HG03439 (cell line): ENCODE results near the gene HSPA1A.
A peak's percentile ranks its signal among the peaks of the same experiment; 100 is the strongest.
"Not testable (repeated sequence)": the region's sequence is repeated elsewhere in the genome, so short reads cannot be mapped to it uniquely, and the experiment has no call there.

Experiments
- ATAC-seq: cut with Tn5 transposase; IDR thresholded peaks from one replicate; pipeline ENCODE4 v1.9.1; 2021; ENCODE audit warnings: mild to moderate bottlenecking, moderate library complexity; ENCODE audit not compliant: unreplicated experiment

HSPA1A gene

GRCh38 chr6:31806470-31807272, 8.7 kb upstream of the HSPA1A start, which contains the start of gene LSM2:
TSS of gene LSM2 (minus strand) at chr6:31806966. CDS start at chr6:31806757, 209 bp downstream.
- peak; percentile 89 for ATAC-seq

GRCh38 chr6:31808599-31808998, 6.7 kb upstream of the HSPA1A start:
- not testable (repeated sequence) for ATAC-seq

DNA sequence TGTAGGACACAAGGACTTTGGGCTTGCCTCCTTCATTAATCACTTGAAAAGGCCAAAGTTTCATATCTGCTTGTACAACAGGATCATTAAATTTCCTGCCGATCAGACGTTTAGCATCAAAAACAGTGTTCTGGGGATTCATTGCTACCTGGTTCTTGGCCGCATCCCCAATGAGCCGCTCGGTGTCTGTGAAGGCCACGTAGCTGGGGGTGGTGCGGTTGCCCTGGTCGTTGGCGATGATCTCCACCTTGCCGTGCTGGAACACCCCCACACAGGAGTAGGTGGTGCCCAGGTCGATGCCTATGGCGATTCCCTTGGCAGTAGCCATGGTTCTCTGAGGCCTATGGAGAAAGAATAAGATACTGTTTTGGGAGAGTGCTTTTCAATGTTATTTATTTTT, 3.7 kb upstream of the HSPA1A start:
- ATAC-seq: no peak

DNA sequence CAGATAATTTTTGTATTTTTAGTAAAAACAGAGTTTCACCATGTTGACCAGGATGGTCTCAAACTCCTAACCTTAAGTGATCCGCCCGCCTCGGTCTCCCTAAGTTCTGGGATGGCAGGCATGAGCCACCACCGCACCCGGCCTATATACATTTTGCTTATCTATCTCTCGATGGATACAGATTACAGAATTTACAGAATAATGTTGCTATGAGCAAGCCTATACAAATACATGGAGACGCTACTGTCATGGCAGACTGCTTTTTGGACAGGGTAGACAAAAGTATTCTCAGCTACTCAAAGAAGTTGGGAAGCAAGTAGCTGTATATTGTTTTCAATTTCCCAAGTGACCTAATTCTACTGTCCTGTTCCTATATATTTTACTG, 1.9 kb upstream of the HSPA1A start:
- ATAC-seq: no peak

- no peak for ATAC-seq
Measured at GRCh38 chr6:31814677-31815024, 692 bp upstream of the HSPA1A start.

GRCh38 chr6:31817133-31817928, 2.0 kb downstream of the HSPA1A start:
- not testable (repeated sequence) for ATAC-seq

- not testable (repeated sequence) for ATAC-seq
Measured at GRCh38 chr6:31817929-31818511, 2.7 kb downstream of the HSPA1A start.

- ATAC-seq: no peak
Measured at GRCh38 chr6:31819871-31820299, 4.5 kb downstream of the HSPA1A start.

- ATAC-seq: not testable (repeated sequence)
Measured at GRCh38 chr6:31820399-31820798, 5.1 kb downstream of the HSPA1A start.

DNA sequence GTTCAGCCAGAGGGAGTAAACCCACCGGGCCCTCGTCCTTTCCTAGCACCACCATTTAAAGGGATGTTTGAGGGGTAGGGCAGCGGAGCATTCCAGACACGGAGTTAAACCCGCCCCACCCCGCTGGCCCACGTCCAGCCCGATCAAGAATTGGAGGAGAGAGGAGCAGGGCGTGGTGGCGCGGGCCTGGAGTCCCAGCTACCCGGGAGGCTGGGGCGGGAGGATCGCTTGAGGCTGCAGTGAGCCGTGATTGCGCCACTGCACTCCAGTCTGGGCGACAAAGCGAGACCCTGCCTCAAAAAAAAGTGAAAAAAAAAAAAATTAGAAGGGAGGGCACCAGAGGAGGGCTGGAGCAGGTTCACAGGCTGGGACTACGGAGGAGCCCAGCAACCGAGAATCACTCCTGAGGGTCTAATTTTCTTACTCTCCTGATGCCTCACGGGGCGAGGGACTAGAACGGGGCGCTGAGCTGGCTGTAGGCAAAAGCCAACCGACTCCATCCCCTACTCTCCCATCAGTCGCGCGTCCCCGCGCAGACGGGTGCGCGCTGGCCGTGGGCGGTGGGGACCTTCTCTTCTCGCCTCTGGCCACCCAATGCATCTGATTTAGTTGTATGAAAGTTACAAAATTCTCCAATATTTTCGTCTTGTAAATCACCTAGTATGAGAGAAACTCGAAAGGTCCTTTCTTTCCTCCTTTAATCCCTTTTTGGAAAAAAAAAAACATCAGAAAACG, 6.1 kb downstream of the HSPA1A start:
- ATAC-seq: peak; percentile 40

- peak; percentile 40 for ATAC-seq
Measured at GRCh38 chr6:31822036-31822821, 6.9 kb downstream of the HSPA1A start.

GRCh38 chr6:31823592-31824196, 8.4 kb downstream of the HSPA1A start:
- ATAC-seq: not testable (repeated sequence)

GRCh38 chr6:31825553-31825952, 10.2 kb downstream of the HSPA1A start:
- ATAC-seq: no peak

DNA sequence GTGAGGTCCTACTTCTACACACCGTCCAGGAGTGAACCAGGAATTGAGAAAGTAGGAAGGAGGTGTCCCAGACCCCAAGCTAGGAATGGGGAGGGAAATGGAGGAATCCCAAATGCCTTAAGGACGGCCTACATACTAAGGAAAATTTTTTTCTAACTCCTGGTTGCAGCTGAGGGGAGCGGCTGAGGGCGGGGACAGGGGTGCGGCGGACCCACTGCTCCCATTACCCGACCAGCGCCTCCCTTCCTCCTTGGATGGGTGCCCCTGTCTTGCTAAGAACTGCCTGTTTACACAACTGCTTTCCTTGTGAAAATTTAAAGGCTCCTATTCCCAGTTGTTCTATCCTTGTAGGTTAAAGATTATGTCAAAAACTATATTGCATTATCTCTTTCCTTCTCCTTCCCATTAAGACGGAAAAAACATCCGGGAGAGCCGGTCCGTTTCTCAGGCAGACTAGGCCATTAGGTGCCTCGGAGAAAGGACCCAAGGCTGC, 11.5 kb downstream of the HSPA1A start:
- ATAC-seq: no peak

GRCh38 chr6:31827286-31828079, 12.1 kb downstream of the HSPA1A start, which contains the start of gene HSPA1B:
TSS of gene HSPA1B (plus strand) at chr6:31827738. CDS start at chr6:31827951, 213 bp downstream.
- peak; percentile 60 for ATAC-seq

DNA sequence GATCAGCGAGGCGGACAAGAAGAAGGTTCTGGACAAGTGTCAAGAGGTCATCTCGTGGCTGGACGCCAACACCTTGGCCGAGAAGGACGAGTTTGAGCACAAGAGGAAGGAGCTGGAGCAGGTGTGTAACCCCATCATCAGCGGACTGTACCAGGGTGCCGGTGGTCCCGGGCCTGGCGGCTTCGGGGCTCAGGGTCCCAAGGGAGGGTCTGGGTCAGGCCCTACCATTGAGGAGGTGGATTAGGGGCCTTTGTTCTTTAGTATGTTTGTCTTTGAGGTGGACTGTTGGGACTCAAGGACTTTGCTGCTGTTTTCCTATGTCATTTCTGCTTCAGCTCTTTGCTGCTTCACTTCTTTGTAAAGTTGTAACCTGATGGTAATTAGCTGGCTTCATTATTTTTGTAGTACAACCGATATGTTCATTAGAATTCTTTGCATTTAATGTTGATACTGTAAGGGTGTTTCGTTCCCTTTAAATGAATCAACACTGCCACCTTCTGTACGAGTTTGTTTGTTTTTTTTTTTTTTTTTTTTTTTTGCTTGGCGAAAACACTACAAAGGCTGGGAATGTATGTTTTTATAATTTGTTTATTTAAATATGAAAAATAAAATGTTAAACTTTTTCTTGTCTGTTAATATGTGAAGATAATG, 14.4 kb downstream of the HSPA1A start:
- no peak for ATAC-seq

- no peak for ATAC-seq
Measured at GRCh38 chr6:31830886-31831335, 15.6 kb downstream of the HSPA1A start.
